ENCODE data around the gene NXPH2.
"Not testable (repeated sequence)": the region's sequence is repeated elsewhere in the genome, so short reads cannot be mapped to it uniquely, and the experiment has no call there.

Gene NXPH2

GRCh38 chr2:138658187-138658894 lies 121.8 kb downstream of the NXPH2 start:
- H3K4me3 ChIP-seq (ENCODE audit: low read length) = no peak overlapping the region
- no peak for TF ChIP-seq ZNF274 (IDR thresholded peaks at IDR 0.05; ENCODE audit: low read depth, low read length)

DNA sequence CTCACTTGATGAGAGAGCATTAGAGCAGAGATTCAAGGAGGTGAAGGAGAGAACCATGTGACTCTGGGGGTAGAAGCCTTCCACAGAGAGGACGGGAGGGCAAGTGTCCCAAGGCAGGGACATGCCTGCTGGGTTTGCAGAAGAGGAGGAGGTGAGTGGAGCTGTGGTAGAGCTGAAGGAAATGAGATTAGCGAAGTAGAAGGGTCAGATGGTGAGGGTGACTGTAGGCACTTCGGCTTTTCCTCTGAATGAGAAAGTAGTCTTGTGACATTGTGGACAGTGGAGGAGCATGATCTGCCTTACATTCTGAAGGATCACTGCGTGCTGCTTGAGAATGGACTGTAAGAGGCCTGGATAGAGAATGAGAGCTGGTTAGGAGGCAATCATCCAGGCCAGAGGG lies 126.0 kb downstream of the NXPH2 start:
- H3K4me3 ChIP-seq (ENCODE audit: low read length) = no peak overlapping the region
- TF ChIP-seq ZNF274 (IDR thresholded peaks at IDR 0.05; ENCODE audit: low read depth, low read length) = no peak

DNA sequence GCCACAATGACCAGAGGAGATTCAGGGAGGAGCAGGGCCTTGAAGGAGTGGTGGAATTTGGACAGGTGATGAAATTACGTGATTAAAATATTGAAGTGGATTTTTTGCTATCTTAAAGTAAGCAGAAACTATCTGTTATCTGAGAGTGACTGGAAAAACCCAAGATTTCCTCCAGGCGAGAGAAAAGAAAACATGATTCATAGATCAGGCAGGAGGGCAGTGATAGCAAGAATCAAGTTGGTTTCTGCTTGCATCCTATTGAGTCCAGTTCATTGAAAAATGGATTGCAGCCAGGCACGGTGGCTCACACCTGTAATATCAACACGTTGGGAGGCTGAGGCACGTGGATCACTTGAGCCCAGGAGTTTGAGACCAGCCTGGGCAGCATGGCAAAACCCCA lies 127.8 kb downstream of the NXPH2 start:
- H3K4me3 ChIP-seq (ENCODE audit: low read length) = no peak overlapping the region
- no peak for TF ChIP-seq ZNF274 (IDR thresholded peaks at IDR 0.05; ENCODE audit: low read depth, low read length)

- TF ChIP-seq ZNF274 (IDR thresholded peaks at IDR 0.05; ENCODE audit: low read depth, low read length) = no peak
- H3K4me3 ChIP-seq (ENCODE audit: low read length) = no peak overlapping the region
These were observed 130.6 kb downstream of the NXPH2 start for GRCh38 chr2:138649571-138649970.

GRCh38 chr2:138648606-138649005 lies 131.6 kb downstream of the NXPH2 start:
- no peak for TF ChIP-seq ZNF274 (IDR thresholded peaks at IDR 0.05; ENCODE audit: low read depth, low read length)
- no peak overlapping the region for H3K4me3 ChIP-seq (ENCODE audit: low read length)

- not testable (repeated sequence) for H3K4me3 ChIP-seq (ENCODE audit: low read length)
These were observed 135.4 kb downstream of the NXPH2 start for GRCh38 chr2:138644776-138645175.

DNA sequence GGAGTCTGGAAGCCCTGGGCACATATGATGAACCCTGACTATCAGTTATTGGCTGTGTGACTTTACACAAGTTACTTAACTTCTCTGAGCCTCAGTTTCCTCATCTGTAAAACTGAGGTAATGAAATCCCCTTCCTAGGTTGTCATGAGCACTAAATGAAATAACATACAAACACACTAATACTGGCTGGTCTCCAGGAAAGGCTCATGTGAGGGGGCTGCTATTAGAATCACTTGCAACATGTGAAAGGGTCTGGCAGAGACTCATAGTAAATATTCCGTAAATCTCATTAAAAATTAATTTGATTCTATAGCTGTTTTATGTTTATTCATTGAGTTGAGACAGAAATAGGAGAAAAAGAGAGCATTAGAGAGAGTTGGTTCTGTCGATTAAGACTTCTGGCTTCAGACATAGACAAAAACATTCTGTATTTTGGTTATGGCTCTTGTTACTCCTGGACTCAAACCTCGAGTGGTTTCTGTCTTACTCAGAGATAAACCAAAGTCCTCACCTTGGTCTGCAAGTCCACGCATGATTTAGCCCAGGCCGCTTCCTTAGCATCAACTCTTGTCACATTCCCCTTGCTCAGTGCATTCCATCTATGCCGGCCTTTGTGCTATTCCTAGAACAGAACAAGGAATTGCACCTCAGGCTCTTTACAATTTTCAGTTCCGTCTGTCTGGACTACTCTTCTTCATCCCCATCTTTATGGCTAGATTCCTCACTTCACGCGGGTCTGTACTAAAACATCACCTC lies 139.1 kb downstream of the NXPH2 start:
- no peak for TF ChIP-seq ZNF274 (IDR thresholded peaks at IDR 0.05; ENCODE audit: low read depth, low read length)
- H3K4me3 ChIP-seq (ENCODE audit: low read length) = no peak overlapping the region

DNA sequence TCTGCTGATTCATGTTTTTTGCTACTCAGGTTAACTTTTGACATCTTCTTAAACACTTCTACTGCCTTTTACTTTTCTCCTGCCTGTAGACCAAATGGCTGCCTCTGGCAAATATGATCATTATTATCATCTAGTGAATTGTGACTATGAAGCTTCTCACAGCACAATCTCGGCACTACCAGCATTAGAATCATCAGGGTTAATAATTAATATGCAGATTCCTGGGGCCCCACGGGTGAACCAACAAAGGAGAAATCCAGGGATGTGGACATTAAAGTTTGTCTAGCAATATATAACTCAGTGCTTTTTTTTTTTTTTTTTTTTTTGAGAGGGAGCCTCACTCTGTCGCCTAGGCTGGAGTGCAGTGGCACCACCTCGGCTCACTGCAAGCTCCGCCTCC lies 142.5 kb downstream of the NXPH2 start:
- H3K4me3 ChIP-seq (ENCODE audit: low read length) = no peak overlapping the region
- TF ChIP-seq ZNF274 (IDR thresholded peaks at IDR 0.05; ENCODE audit: low read depth, low read length) = no peak

- no peak for TF ChIP-seq ZNF274 (IDR thresholded peaks at IDR 0.05; ENCODE audit: low read depth, low read length)
- H3K4me3 ChIP-seq (ENCODE audit: low read length) = no peak overlapping the region
These were observed 143.1 kb downstream of the NXPH2 start for GRCh38 chr2:138637061-138637460.

- TF ChIP-seq ZNF274 (IDR thresholded peaks at IDR 0.05; ENCODE audit: low read depth, low read length) = no peak
These were observed 147.1 kb downstream of the NXPH2 start for GRCh38 chr2:138633049-138633448.

GRCh38 chr2:138632066-138632620 lies 148.0 kb downstream of the NXPH2 start:
- no peak for TF ChIP-seq ZNF274 (IDR thresholded peaks at IDR 0.05; ENCODE audit: low read depth, low read length)
- no peak overlapping the region for H3K4me3 ChIP-seq (ENCODE audit: low read length)

More at GRCh38 chr2:138633049-138633448, 147.1 kb downstream of the NXPH2 start:
- no peak overlapping the region for H3K4me3 ChIP-seq (ENCODE audit: low read length)

GRCh38 chr2:138630164-138630563 lies 150.0 kb downstream of the NXPH2 start:
- H3K4me3 ChIP-seq (ENCODE audit: low read length) = no peak overlapping the region
- TF ChIP-seq ZNF274 (IDR thresholded peaks at IDR 0.05; ENCODE audit: low read depth, low read length) = no peak

DNA sequence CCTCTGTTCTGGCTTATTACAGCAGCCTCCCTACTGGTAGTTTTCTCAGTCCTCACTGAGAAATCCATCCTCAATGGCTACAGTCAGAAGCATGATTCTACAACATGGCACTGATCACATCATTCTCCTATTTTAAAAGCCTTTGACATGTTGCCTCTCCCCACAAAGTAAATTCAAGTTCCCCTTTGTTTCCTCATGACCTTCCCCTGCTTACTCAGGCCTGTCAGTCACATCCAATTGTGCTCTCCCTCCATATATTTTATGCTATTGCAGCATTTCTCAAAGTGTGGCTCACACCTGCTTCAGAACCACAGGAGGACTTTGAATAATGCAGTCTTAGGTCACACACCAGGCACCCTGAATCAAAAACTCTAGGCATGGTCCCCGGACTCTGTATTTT lies 154.0 kb downstream of the NXPH2 start:
- TF ChIP-seq ZNF274 (IDR thresholded peaks at IDR 0.05; ENCODE audit: low read depth, low read length) = no peak
- H3K4me3 ChIP-seq (ENCODE audit: low read length) = no peak overlapping the region

- H3K4me3 ChIP-seq (ENCODE audit: low read length) = no peak overlapping the region
- TF ChIP-seq ZNF274 (IDR thresholded peaks at IDR 0.05; ENCODE audit: low read depth, low read length) = no peak
These were observed 157.6 kb downstream of the NXPH2 start for GRCh38 chr2:138622613-138623012.

DNA sequence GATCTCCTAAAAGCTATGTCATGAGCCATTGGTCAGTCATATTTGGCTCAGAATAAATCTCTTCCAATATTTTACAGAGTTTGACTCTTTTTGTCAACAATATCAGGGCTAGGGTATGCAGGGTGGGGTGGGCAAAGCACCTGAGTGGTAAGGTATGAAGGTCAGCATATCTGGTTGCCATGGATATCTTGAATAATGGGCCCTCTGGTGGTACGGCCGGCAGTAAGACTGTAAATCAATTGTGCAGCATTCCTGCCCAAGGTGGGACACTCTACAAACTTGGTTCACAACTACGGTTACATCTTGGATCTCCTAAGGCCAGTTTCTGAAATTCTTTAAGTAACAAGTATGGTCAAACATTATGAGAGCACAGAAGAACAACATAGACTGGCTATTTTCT lies 159.1 kb downstream of the NXPH2 start:
- no peak for TF ChIP-seq ZNF274 (IDR thresholded peaks at IDR 0.05; ENCODE audit: low read depth, low read length)
- H3K4me3 ChIP-seq (ENCODE audit: low read length) = no peak overlapping the region
